Measurements from ENCODE around the gene PALM2AKAP2.

The PALM2AKAP2 gene

DNA sequence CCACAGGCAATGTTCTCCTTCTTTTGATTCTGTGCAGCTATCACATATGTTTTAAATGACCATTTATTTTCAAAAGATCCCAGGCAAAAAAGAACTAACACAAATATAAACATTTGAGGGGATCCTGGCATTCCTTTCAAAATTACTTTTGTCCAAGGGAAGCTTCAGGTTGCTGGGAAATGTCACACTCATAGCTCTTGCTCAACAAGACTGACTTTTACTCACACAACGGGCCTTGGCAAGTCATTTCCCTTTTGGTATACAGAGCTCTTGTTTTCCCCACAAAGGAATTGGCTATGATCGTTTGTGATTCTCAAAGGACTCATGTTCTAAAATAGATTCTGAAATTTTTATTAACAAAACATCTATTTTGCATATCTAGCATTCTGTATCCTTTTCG lies 4.5 kb upstream of the PALM2AKAP2 start:
- DNase-seq = no peak

GRCh38 chr9:109776391-109776790 lies 3.6 kb upstream of the PALM2AKAP2 start:
- DNase-seq = no peak

DNA sequence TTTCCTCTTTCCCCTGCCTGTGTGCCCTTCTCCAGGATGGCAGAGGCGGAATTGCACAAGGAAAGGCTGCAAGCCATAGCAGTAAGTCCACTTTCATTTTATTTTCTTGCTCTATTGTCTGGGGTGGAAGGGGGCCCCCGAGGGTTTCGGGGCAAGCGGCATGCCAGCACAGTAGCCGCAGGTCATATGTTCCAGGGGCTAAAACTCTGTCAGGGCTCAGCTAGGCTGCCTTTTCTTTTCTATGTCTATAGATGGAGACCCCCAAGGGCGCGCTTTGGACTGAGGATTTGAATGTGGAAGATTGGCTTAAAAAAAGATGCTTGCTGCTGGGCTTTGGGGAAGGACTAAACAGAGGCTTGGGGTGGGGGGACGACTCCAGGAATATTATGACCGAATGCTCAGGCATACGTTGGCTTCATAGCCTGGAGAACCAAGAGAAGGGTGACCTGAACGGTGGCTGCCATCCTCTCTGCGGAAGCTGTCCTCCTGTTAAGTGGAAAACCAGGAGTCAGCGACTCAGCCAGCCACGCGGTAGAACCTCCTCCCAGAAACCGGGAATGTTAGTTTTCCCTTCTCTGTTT lies 545 bp downstream of the PALM2AKAP2 start:
- DNase-seq = no peak

DNA sequence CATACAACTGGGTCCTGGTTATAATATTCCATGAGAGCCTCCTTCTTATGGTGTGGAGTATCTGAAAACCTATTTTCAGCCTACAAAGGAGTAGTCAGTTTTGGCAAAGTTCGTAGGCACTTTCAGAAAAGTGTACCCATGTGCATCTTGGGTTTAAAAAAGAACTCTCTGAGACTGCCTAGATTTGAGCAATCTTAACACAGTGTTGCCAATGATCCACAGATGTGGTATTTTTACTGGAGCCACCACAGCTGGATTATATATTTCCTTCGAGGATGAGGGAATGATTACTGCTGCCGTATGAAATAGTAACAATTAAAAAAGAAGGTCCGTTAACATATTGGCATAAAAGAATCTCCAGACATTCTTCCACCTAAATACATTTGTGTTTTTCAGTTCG lies 1.1 kb downstream of the PALM2AKAP2 start:
- no peak for DNase-seq

- DNase-seq = no peak
Observed at GRCh38 chr9:109781541-109782197, 1.7 kb downstream of the PALM2AKAP2 start.

DNA sequence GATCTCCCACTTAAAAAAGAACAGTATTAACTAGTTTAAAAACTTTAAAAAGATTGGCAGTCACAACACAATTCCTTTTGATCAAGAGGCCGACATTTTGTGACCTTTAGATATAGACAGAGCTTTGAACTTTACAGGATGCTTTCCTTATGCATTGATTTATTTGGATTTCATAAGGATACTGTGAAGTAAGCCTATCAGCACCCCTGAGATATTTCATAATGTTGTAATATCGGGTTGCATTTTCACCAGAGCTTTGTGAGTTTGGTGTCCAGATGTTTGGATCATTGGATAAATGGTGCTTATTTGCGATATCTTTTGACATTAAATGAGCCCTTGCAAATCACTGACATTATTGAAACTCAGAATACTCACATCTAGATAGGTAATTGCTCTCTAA lies 7.7 kb downstream of the PALM2AKAP2 start:
- no peak for DNase-seq

GRCh38 chr9:109789556-109789955 lies 9.6 kb downstream of the PALM2AKAP2 start:
- no peak for DNase-seq

DNA sequence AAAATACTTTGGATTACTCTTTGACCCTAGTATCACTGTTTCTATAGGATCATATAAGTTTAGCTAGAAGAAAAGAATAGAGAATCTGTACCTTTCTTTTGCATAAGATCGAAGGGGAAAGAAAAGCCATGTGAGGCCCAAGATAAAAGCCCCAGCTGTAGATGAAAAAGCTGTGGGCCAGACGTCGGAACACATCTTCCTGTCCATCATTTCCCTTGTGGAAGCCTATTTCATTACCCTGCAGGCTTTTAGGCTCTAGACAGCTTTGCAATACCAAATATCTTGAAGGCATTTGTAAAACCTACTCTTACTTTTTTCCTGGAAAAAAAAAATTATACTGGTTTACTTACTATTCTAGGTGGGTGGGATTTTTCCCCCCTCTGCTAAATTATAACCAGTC lies 10.0 kb downstream of the PALM2AKAP2 start:
- no peak for DNase-seq

DNA sequence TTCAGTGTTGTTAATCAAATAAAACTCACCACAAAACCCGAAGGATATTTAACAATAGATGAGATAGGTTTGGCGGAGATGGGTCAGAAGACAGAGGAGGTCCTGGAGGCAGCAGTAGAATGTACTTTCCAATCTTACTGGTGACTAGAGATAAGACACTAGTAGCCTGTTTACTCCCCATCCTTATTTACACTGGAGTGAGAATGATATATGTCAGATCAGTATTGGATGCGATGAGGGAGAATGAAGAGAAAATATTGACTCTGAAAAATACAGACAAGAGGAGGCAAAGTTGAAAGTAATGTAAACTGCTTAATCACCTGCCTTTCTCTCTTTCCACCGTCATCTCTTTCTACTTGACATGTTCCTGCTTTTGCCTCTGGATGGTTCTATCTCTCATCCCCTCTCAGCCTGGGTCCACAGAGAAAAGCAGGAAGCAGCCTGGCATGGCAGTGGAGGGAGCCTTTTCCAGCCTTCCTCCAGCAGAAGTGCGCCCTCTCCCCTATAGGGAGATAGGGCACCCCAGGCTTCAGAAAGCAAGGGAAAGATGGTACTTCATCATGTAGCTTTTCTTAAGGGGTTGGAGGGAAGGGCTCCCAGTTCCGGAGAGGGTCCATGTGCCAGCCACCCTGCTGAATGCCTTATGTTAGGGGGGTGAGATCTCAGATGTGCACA lies 11.1 kb downstream of the PALM2AKAP2 start:
- no peak for DNase-seq

GRCh38 chr9:109791747-109792146 lies 11.7 kb downstream of the PALM2AKAP2 start:
- DNase-seq = no peak

- DNase-seq = no peak
Observed at GRCh38 chr9:109792951-109793546, 13.1 kb downstream of the PALM2AKAP2 start.

- no peak for DNase-seq
Observed at GRCh38 chr9:109793921-109794320, 13.9 kb downstream of the PALM2AKAP2 start.

GRCh38 chr9:109794361-109795012 lies 14.5 kb downstream of the PALM2AKAP2 start:
- no peak for DNase-seq

- no peak for DNase-seq
Observed at GRCh38 chr9:109795613-109796012, 15.6 kb downstream of the PALM2AKAP2 start.

DNA sequence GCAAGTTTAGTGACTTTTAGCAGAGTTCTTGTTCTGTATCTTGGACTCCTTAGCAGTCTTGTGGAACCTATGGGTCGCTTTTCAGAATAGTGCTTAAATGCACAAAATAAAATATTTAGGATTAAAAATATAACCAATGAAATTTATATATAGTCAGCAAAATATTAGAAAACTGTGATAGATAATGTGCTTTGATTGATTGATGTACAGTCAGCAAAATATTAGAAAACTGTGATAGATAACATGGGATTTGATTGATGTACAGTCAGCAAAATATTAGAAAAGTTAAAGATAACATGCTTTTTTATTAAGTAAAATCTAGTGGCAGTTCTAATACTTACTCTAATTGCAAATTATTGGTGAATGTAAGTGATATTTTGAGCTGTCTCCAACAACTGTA lies 16.1 kb downstream of the PALM2AKAP2 start:
- no peak for DNase-seq

- DNase-seq = no peak
Observed at GRCh38 chr9:109797006-109797405, 17.0 kb downstream of the PALM2AKAP2 start.

DNA sequence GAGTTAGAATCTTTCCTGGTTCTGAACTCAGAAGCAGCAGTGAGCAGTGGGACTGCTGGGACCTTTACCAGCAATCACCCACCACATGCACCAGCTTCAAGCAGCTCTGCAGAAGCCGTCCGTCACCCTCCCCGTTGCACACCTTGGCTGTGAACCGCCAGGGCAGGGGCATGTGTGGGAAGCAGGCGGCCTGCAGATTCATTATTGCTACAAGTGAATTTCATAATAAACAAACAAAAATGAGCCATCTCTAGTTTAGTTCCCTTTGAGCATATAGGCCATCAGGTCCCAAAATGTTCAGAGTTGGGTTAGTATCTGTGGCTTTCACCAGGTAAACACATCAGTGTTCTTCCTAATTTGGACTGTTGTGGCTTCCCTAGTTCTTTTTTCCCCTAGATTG lies 17.5 kb downstream of the PALM2AKAP2 start:
- no peak for DNase-seq

DNA sequence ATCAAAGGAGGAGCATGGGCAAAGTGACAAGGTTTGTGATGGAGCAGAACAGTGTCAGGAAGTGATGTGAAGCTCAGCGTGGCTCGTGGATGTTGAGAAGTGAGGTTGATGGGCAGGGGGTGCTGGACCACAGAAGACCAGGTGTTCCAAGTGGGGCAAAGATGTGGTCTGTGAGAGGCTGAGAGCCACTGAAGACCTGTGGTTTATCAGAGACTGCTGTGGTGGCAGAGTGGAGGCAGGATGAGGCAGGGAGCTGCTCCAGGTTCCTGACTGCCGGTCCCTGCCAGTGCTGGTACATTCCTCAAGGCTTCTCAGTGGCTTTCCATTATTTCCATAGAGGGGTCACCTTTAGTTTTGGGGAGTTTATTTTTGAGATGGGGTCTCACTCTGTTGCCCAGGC lies 19.1 kb downstream of the PALM2AKAP2 start:
- DNase-seq = no peak

- no peak for DNase-seq
Observed at GRCh38 chr9:109799792-109800191, 19.8 kb downstream of the PALM2AKAP2 start.

DNA sequence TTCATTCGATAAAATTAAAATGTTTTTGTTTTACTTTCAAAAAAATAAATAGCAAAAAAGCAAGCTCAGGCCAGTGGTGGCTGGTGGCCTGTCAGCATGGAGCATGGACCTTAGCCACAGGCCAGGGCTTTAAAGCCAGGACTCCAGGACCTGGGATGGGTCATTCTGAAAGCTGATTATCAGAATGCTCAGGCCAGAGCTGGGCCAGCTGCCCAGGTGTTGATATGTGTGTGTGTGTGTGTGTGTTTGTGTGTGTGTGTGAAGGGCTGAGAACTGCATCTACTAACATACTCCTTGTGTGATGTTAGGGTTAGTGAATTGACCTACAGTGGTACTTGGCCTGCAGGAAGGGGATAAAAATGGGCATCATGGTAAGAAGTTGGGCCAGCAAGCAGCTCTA lies 21.5 kb downstream of the PALM2AKAP2 start:
- DNase-seq = no peak

DNA sequence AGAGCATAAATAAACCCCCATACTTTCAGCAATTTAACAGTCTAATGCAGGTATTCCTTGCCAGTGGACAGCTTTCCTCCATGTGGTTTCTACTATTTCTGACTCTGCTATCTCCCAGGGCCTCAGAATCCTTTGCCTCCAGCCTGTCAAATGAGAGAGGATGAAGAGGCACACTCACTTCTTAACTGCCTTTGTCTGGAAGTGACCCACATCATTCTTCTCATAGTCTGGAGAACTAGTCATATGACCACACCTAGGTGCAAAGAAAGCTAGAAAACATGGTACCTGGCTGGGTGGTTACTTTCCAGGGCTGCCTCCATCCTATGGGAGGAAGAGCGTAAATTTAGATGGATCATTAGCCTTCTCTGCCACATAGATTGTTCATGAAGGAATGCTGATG lies 22.5 kb downstream of the PALM2AKAP2 start:
- no peak for DNase-seq

DNA sequence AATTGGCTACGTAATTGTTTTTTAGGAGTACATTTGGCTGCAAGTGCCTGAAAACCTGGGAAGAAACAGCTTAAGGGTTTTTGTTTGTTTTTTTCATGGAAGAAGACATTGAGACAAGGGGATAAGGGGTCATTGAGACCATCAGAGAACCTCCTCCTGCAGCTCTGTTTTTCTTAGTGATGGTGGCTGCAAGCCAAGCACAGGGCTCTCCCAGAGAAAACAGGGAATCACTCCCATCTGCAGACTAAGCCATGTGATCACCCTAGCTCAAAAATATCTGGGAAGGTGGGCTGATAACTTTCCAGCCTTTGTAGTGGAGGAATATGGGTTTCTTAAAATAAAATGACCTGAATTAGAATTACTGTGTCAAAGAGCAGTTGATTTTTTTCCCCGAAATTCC lies 25.1 kb downstream of the PALM2AKAP2 start:
- DNase-seq = no peak

GRCh38 chr9:109806506-109807115 lies 26.6 kb downstream of the PALM2AKAP2 start:
- DNase-seq = no peak

All from activated CD4-positive, alpha-beta T cell treated with anti-CD3 and anti-CD28 coated beads for 48 hours (primary cell).